Measurements from ENCODE around the gene WDFY1. TPM values are rescaled to one million over a fixed set of nuclear protein-coding genes. Genes with fewer than 3 reads are reported as not detected.

The WDFY1 gene
- total RNA-seq, 1 donor from 2014 or later, result 45.5 TPM

DNA sequence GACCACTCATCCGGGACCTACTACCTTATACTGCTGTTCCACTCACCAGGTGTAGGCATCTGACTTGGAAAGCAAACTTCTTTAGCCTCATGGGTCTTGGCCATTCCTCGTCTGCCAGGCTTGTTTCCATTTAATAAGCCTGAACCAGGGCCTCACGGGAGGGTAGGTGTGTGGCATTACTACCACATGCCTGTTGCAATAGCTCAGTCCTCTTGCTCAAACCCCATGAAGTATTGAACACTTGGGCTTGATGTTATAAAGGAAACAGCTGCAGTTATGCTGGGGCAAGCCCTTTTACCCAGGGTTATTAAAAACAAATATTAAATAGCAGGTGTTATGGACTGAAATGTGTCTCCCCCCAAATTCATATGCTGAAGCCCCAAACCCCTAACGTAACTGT lies 33.3 kb upstream of the WDFY1 start:
- DNase-seq (no peak), ATAC-seq (no peak)
- intact Hi-C loops (cut with DNase I), result no loop called here
- Histone ChIP-seq H3K27ac (no peak overlapping the region), H3K27me3 (ENCODE audit: low read depth) (no peaks in the 10 kb centered on the region), H3K4me3 (no peak overlapping the region), H3K36me3 (no peaks in the 10 kb centered on the region), H3K9me3 (no peaks in the 10 kb centered on the region), H3K4me1 (no peaks in the 10 kb centered on the region)
- no peak for TF ChIP-seq CTCF (IDR thresholded peaks at IDR 0.05)

DNA sequence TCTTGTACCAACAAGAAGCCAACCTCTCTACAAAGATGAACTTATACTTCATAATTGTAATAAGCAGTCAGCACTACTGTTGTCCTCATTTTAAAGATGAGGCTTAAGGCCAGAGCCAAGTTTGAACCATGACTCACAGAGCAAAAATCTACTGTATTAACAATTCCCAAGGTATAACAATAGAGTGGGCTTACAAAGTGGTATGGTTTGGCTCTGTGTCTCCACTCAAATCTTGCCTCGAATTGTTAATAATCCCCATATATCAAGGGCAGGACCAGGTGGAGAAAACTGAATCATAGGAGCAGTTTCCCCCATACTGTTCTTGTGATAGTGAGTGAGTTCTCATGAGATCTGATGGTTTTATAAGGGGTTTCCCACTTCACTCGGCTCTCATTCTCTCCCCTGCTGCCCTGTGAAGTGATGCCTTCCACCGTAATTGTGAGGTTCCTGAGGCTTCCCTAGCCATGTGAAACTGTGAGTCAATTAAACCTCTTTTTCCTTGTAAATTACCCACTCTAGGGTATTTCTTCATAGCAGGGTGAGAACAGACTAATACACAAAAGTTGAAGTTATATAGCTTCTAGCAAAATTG lies 31.6 kb upstream of the WDFY1 start:
- intact Hi-C loops (cut with DNase I), result no loop called here
- no peak for ATAC-seq
- Histone ChIP-seq H3K4me3 (no peak overlapping the region), H3K4me1 (no peaks in the 10 kb centered on the region), H3K36me3 (no peaks in the 10 kb centered on the region), H3K27ac (no peak overlapping the region), H3K9me3 (no peaks in the 10 kb centered on the region), H3K27me3 (ENCODE audit: low read depth) (no peaks in the 10 kb centered on the region)
- TF ChIP-seq CTCF (IDR thresholded peaks at IDR 0.05), result no peak
- DNase-seq, result no peak

- no peak overlapping the region for H3K4me3 ChIP-seq
- intact Hi-C loops (cut with DNase I), result no loop called here
- no peaks in the 10 kb centered on the region for H3K36me3 ChIP-seq
- no peaks in the 10 kb centered on the region for H3K4me1 ChIP-seq
- DNase-seq (no peak), ATAC-seq (no peak)
- no peak overlapping the region for H3K27ac ChIP-seq
- no peaks in the 10 kb centered on the region for H3K9me3 ChIP-seq
- no peak for TF ChIP-seq CTCF (IDR thresholded peaks at IDR 0.05)
- no peaks in the 10 kb centered on the region for H3K27me3 ChIP-seq (ENCODE audit: low read depth)
These were observed 28.5 kb upstream of the WDFY1 start for GRCh38 chr2:223973606-223974005.

GRCh38 chr2:223972656-223973102 lies 27.5 kb upstream of the WDFY1 start:
- Histone ChIP-seq H3K27ac (no peak overlapping the region), H3K27me3 (ENCODE audit: low read depth) (no peaks in the 10 kb centered on the region), H3K4me3 (no peak overlapping the region), H3K4me1 (no peaks in the 10 kb centered on the region), H3K9me3 (no peaks in the 10 kb centered on the region), H3K36me3 (peaks cover 8% of the 10 kb centered on the region)
- ATAC-seq (no peak), DNase-seq (no peak)
- intact Hi-C loops (cut with DNase I), result no loop called here
- no peak for TF ChIP-seq CTCF (IDR thresholded peaks at IDR 0.05)

GRCh38 chr2:223971731-223972130 lies 26.6 kb upstream of the WDFY1 start:
- Histone ChIP-seq H3K27ac (no peak overlapping the region), H3K9me3 (no peaks in the 10 kb centered on the region), H3K36me3 (peaks cover 17% of the 10 kb centered on the region), H3K4me3 (no peak overlapping the region), H3K4me1 (no peaks in the 10 kb centered on the region), H3K27me3 (ENCODE audit: low read depth) (no peaks in the 10 kb centered on the region)
- no peak for ATAC-seq
- DNase-seq, result no peak
- no peak for TF ChIP-seq CTCF (IDR thresholded peaks at IDR 0.05)
- intact Hi-C loops (cut with DNase I), result no loop called here
